Activated CD4-positive, alpha-beta T cell treated with anti-CD3 and anti-CD28 coated beads, Interleukin-2, Interleukin-6, amounts not matched to agents 100 ng/mL and 50 ng/mL, durations not matched to agents 16 hours and 8 hours (primary cell): ENCODE measurements around the gene PTGS1.

Experiments used
- DNase-seq: peaks from one replicate; pipeline ENCODE4 v3.0.0-alpha.2; 2020

The PTGS1 gene

DNA sequence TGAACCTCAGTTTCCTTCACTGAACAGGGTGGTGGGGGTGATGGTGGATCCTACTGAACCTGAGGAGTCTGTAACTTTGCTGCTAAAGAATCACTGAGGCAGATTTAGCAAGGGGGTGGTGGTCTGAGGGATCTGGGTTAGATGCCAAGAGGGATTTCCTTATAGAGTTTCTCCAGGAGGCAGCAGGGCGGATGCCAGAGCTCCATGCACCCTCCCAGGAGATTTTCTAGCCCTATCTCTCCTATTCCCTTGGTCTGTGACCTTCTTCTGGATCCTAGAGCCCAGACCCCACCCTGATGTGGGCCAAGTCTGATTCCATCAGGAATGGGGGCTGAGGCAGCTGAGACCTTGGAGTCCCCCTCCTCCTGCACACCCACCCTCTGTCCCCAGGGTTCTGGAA lies 6.0 kb downstream of the PTGS1 start:
- no peak for DNase-seq

GRCh38 chr9:122377241-122378164 lies 6.7 kb downstream of the PTGS1 start:
- DNase-seq: no peak

DNA sequence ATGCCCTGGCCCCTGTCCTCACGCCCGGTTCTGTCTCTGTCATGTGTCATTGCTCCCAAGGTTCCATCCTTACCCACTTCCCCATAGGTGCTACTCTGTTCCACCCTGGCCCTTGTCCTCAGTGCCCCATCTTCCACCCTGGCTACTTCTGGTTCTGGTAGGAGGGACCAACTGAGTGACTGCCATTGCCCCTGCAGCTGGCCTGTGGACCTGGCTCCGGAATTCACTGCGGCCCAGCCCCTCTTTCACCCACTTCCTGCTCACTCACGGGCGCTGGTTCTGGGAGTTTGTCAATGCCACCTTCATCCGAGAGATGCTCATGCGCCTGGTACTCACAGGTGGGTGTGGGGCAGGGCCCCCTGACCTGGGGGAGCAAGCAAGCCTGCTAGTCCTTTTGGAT lies 7.4 kb downstream of the PTGS1 start:
- DNase-seq: no peak

GRCh38 chr9:122379340-122379739 lies 8.5 kb downstream of the PTGS1 start:
- DNase-seq: no peak

- no peak for DNase-seq
Observed at GRCh38 chr9:122380293-122380692, 9.5 kb downstream of the PTGS1 start.

DNA sequence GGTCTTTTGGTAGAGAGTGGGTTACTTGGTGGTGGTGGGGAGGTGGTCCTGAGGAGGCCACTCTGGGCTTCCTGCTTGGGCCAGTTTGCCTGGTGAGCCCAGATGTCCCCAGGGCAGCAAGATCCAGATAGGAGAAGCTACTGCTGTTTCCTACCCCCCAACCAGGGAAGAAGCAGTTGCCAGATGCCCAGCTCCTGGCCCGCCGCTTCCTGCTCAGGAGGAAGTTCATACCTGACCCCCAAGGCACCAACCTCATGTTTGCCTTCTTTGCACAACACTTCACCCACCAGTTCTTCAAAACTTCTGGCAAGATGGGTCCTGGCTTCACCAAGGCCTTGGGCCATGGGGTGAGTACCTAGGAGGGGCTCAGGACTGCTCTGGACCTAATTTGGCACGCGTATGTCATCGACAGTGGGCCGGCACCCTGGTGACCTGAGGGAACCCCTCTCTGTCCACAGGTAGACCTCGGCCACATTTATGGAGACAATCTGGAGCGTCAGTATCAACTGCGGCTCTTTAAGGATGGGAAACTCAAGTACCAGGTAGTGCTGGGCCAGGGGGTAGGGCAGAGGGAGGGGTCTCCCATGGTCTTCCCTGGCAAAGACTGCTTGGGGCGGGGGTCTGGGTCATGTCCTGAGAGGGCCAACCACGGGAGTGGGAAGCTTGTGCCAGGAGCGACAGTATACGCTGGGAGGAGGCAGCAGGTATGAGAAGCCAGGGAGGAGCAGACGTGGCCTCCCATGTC lies 10.6 kb downstream of the PTGS1 start:
- no peak for DNase-seq

DNA sequence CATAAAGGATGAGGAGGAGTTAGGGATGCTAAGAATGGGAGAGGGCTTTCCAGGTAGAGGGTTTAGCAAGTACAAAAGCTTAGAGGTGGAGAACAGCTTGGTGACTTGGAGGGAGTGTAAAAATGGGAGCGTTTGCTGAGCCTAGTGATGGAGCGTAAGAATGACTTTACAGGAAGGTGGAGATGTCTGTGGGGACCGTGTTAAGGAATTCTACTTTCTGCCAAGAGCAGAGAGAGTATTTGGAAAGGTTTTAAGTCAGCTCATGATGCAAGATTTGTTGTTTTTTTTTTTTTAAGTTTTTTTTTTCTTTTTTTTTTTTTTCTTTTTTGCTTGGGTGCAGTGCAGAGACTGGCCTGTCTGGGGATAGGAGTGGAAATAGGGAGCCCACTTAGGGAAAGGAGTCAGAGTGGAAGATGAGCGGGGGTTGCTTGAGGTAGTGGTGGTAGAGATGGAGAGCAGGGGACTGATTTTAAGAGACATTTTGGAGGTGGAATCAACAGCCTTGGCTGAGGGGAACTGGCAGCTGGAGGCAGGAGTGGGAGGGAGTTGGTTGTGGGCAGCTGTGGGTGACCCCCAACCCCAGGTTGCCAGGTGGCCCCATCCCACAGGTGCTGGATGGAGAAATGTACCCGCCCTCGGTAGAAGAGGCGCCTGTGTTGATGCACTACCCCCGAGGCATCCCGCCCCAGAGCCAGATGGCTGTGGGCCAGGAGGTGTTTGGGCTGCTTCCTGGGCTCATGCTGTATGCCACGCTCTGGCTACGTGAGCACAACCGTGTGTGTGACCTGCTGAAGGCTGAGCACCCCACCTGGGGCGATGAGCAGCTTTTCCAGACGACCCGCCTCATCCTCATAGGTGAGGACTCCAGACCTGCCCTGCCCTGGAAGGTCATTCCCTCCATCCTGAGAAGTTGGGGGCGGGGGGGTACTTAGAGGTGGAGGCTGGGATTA lies 12.4 kb downstream of the PTGS1 start:
- no peak for DNase-seq

DNA sequence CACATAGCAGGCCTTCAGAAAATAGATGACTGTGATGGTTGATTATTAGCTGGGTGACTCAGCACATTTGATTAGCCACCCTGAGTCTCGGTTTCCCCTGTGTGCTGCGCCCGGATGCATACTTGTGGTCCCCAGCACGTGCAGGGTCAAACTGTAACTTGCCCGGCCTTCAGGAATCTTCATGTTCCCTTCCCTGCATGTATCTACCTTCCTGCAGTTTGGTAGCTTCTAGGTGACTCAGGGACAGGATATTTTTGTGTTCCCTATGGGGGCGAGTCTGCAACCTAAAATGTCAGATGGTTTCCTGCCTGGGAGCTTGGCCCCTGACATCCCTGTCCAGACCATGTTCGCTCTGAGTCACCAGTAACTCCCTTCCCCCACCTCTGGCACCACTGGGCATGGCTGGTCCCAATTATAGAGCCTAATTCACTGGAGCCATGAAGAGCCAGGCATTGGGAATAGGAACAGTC lies 13.2 kb downstream of the PTGS1 start:
- no peak for DNase-seq

DNA sequence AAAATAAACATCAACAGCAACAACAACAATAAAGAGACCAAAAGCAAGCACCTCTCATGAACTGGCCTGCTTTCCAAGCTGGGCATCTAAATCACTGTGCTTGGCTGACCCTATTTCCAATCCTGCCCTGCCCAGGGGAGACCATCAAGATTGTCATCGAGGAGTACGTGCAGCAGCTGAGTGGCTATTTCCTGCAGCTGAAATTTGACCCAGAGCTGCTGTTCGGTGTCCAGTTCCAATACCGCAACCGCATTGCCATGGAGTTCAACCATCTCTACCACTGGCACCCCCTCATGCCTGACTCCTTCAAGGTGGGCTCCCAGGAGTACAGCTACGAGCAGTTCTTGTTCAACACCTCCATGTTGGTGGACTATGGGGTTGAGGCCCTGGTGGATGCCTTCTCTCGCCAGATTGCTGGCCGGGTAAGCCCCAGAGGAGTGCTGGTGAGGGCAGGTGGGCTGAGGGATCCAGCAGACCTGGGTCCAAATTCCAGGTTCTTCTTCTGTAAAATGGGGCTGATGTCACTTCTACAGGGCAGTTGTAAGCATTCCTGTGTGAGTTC lies 15.6 kb downstream of the PTGS1 start:
- DNase-seq: no peak

DNA sequence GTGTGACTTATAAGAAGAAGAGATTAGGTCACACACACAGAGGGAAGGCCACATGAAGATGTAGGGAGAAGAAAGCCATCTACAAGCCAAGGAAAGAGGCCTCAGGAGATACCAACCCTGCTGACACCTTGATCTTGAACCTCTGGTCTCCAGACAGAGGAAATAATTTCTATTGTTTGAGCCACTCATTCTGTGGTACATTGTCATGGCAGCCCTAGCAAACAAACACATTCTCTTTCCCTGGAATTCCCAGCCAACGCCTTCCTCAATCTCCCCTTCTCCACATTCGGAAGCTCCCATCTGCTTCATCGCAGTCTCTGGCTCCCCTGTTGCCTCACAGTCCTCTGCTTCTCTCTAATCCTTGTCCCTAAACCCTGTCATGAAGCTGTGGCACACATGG lies 16.7 kb downstream of the PTGS1 start:
- no peak for DNase-seq

DNA sequence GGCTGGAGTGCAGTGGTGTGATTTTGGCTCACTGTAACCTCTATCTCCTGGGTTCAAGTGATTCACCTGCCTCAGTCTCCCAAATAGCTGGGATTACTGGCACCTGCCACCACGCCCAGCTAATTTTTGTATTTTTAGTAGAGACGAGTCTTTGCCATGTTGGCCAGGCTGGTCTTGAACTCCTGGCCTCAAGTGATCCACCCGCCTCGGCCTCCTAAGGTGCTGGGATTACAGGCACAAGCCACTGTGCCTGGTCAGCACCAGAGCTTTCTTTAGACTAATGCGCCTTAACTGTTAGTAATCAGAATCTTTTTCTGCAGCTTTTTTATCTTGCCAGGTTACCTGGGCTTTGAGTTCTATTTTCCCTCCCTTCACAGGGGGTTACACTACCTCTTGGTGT lies 18.4 kb downstream of the PTGS1 start:
- no peak for DNase-seq

GRCh38 chr9:122389799-122390481 lies 19.1 kb downstream of the PTGS1 start:
- DNase-seq: no peak

- no peak for DNase-seq
Observed at GRCh38 chr9:122392284-122392683, 21.5 kb downstream of the PTGS1 start.

GRCh38 chr9:122392714-122393113 lies 21.9 kb downstream of the PTGS1 start:
- DNase-seq: no peak

DNA sequence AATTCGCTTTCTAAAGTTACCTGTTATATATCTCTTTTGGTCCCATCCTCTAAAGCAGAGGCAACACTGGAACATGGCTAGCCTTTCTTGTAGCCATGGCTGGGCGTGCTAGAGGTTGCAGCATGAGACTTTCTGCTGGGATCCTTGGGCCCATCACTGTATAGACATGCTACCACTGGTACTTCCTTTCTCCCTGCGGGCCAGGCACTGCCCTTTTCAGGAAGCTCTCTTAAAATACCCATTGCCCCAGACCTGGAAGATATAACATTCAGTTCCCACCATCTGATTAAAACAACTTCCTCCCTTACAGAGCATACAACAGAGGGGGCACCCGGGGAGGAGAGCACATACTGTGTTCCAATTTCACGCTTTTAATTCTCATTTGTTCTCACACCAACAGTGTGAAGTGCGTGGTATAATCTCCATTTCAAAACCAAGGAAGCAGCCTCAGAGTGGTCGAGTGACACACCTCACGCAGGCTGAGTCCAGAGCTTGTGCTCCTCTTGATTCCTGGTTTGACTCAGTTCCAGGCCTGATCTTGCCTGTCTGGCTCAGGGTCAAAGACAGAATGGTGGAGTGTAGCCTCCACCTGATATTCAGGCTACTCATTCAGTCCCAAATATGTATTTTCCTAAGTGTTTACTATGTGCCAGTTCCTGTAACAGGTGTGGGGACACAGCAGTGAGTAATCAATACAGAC lies 22.6 kb downstream of the PTGS1 start:
- no peak for DNase-seq

- no peak for DNase-seq
Observed at GRCh38 chr9:122394265-122395125, 23.7 kb downstream of the PTGS1 start.

DNA sequence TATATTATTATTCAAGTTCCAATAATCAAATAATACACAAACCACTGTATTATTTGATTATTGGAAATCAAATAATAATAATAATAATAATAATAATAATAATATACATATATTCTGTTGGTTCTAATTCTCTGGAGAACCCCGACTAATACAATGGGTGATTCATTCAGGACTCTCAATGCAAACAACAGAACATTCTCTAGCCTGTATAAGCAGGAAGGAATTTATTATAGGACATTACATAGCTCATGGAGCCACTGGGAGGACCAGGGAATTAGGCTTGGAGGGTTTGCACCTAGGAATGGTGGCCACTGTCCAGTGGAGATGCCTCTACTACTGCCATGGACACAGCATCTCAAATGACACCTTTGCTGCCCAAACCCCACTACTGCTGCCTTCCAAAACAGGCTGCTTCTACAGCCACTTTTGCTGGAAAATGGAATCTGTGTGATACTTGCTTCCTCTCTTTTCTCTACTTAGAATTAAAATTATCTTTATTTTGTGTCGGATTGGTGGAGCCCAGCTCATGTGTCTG lies 25.9 kb downstream of the PTGS1 start:
- no peak for DNase-seq

- no peak for DNase-seq
Observed at GRCh38 chr9:122397749-122398148, 26.9 kb downstream of the PTGS1 start.

DNA sequence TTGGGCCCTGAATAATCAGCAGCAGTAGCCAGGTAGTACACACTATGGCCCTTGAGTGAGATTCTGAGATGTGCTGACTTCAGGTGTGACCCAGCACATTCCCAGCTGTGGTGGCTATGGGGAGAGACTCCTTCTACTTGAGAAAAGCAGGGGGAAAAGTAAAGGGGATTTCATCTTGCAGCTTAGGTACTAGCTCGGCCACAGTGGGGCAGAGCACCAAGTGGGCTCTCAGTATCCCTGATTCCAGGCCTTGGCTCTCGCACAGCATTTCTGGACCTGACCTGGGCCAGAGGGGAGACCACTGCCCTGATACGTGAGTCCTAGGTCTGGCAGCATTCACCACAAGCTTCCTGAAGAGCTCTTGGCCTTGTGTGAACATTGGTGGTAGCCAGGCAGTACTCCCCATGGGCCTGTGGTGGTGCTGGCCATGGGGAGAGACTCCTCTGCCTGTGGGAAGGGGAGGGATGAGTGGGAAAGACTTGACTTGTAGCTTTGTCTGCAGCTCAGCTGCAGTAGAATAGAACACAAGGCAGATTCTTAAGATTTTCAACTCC lies 27.6 kb downstream of the PTGS1 start:
- DNase-seq: no peak

DNA sequence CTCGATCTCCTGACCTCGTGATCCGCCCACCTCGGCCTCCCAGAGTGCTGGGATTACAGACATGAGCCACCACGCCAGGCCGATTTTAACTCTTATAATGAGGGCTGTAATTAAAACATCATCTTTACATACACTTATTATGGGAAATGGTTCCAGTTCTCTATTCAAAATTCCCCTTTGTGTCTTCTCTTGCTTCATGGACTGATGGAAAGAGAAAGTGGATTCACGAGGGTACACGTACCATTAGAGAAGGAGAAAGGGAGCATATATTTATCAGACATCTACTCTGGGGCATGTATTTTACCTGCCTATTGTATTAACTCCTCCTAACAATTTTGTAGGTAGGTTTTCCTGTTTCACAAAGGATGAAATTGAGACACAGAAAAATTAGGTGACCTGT lies 31.1 kb downstream of the PTGS1 start:
- no peak for DNase-seq
